GM19455 (cell line): Measurements from ENCODE around the gene SLPI.

Experiments used
- ATAC-seq: cut with Tn5 transposase; IDR thresholded peaks from one replicate; pipeline ENCODE4 v1.9.1; 2021; ENCODE audit not compliant: unreplicated experiment

SLPI gene, protein sequence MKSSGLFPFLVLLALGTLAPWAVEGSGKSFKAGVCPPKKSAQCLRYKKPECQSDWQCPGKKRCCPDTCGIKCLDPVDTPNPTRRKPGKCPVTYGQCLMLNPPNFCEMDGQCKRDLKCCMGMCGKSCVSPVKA

DNA sequence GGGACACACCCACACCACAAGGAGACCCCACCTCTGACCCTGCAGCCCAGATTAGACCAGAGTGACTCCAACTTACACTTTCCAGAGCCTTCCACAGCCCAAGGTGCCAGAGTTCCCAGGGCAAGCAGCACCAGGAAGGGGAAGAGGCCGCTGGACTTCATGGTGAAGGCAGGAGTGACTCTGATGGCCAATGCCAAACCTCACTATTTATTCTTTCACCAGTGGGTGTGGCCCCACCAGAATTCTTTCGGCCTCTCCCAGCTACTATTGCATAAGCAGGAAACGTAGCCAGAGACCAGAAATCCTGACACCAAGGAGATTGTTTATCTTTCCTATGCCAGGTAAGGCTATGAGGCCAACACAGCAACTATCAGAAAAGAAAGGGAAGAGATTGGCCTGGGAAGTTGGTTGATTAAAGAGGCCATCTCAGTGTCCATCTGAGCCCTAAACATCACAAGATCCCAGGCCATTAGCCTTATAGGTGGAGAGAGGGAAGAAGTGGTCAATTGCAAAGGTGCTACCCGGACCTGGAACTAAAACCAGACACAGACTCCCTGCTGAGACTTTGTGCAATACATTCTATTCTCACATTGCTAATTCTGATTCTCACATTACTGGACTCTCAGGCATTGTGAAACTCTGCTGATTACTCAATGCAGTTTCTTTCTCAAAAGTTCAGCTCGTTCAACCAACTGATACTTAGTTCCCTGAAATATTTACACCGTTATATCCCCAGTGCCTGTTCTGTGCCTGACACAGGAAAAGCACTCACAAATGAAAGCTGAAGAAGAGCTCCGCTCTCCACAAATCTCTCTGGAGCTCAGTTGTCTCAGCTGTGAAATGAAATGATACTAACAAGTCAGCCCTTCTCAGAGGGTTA, at the start of gene SLPI:
Gene SLPI (minus strand): TSS at position 182 of the 880 bp plus-strand sequence. CDS start 21 bp downstream, at position 161.
- no peak for ATAC-seq

GRCh38 chr20:45303586-45304463, 49.5 kb upstream of the SLPI start:
- ATAC-seq: no peak

DNA sequence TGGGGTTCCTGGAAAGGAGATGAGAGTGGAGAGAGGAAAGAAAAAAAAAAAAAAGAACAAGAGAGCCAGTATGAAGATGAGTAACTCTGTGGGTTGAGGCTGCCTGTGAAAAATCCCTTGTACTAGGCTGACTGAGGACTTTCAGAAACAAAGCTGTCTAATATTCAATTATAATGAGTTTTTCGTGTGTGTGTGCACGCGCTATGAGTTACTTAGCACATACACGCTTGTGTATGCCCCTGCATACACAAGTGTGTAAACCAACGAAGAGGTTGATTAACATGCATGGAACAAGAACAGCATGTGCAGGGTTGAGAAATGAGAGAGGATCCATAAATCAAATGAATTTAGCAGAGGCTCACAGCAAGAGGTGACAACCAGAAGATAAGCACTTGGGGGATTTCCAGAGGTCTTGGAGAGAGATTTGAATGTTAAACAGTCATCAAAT, 47.5 kb upstream of the SLPI start:
- no peak for ATAC-seq

DNA sequence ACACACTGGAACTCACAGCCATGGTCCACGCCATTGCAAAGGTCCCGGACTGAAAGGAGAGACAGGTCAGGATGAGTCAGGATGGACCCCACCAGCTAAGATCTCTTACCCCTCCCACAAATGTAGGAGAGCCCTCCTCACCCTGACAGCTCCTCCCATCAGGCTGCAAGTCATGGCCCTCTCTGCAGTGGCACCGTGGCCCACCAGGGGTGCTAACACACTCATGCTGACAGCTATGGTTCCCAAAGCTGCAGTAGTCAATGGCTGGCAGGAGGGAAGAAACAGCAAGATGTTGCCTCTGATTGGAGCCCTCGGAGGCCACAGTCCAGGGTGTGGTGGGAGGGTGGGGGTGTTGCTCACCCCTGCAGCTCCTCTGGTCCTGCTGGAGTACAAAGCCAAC, 46.6 kb upstream of the SLPI start:
- ATAC-seq: no peak

DNA sequence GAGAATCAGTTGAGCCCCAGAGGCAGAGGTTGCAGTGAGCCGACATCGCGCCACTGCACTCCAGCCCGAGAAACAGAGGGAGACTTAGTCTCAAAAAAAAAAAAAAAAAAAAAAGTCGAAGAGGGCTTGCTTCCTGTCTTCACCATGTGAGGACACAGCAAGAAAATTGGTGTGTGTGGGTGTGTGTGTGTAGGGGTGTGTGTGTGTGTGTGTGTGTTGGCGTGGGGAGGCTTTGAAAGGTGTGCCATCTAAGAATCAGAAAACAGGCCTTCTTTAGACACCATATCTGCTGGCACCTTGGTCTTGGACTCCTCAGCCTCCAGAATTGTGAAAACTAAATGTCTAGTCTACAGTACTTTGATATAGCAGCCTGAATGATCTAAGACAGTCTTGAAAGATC, 45.4 kb upstream of the SLPI start:
- no peak for ATAC-seq

DNA sequence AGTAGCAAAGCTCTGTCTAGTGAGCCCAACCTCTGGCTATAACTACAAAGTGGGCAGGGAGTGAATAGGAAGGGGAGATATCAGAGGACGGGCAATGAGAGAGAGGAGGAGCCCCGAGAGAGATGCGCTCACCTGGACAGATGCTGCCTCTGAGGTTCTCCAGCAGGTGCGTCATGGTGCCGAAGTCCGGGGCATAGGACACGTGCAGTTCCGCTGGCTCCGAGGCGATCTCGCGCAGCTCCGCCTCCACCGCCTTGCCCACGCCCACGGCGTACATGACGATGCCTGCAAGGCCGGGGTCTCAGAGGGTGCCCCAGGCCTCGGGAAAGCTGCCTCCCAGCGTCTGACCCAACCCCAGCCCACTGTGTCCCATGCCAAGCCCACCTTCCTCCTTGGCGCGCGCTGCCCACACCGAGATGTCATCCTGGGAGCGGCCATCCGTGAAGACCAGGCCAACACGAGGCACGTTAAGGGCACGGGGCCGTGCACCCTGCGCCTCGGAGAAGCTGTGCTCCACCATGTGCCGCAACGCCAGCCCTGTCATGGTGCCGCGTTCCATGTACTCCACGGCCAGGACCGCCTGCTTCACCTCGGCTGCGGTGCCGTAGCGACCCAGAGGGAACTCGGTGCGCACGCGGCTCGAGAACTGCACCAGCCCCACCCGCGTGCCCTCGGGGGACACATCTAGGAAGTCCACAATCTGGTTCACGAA, 43.6 kb upstream of the SLPI start:
- ATAC-seq: no peak

DNA sequence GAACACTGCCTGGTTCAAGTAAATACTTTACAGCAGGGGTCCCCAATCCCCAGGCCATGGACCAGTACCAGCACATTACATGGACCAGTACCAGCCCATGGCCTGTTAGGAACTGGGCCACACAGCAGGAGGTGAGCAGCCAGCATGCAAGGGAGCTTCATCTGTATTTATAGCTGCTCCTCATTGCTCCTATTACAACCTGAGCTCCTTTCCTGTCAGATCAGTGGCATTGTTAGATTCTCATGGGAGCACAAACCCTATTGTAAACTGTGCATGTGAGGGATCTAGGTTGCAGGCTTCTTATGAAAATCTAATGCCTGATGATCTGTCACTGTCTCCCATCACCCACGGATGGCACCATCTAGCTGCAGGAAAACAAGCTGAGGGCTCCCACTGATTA, 40.3 kb upstream of the SLPI start:
- ATAC-seq: no peak

GRCh38 chr20:45294003-45294368, 39.6 kb upstream of the SLPI start:
- ATAC-seq: no peak

DNA sequence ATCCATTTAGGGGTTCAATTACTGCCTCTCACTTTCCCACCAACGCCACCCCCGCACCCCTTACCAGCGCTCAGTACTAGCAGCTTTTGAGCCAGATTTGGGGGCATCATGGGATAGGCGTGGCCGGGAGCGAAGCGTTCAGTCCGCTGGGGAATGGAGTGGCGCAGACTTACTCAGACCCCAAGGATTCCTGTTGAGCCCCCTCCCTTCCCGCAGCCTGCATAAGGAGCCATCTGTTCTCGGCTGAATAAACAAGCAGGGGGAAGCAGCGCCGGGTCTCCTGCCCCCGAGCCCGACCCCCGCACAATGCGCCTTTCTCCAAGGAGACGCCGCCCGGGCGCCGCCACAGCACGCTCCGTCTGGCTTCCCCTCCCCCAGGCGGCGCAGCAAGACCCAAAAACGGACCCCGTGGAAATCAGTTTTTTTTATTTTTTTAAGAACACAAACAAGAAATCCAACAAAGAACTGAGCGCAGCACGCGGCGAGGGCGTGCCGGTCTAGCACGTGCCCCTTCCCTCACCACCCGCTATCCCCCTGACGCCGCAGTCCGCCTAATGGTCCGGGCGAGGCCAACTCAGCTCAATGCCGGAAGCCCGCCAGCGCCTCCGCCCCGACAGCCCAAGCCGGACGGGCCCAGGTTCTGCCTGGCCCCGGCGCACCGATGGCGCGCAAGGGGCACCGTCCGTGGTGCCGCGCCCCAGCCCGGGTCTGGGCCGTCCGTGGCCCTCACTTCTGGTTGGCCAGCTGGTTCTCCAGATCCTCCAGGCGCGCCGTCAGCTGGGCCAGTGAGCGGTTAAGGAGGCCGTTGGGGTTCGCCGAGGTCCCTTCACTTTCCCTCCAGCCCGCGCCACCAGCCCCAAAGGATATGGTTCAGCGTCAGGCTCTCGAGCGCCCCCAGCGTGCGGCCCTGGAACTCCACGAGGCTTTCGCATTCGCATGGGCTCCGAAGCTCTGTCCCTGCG, 39.0 kb upstream of the SLPI start:
- ATAC-seq: no peak

DNA sequence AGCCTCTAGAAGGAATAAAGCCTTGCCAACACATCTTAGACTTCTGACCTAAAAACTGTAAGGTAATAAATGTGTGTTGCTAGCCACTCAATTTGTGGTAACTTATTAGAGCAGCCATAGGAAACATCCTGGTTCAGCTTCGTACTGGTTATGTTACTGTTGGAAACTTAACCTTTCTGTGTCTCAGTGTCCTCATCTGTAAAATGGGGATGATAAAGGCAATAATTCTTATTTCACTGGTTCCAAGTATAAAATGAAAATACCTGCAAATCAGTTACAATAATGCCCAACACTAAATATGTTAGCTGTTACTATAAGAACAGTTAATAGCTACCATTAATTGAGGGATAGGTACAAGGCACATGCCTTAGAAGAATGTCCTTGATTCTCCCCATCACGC, 38.0 kb upstream of the SLPI start:
- no peak for ATAC-seq

DNA sequence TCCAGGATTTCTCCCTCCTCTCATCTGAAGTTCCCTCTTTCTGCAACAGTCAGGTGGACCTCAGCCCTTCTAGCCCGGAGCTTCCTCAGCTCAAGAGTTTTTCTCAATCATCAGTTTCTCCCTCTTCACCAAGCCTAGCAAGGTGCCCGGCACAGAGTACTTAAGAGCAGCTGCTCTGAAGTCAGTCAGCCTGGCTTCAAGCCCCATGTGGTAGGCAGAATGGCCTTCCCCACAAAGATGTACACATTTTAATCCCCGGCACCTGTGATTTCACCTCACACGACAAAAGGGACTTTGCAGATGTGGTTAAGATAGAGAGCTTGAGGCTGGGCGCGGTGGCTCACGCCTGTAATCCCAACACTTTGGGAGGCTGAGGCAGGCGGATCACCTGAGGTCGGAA, 37.2 kb upstream of the SLPI start:
- ATAC-seq: no peak

GRCh38 chr20:45290677-45291355, 36.5 kb upstream of the SLPI start:
- ATAC-seq: no peak

GRCh38 chr20:45289942-45290676, 35.7 kb upstream of the SLPI start:
- no peak for ATAC-seq

DNA sequence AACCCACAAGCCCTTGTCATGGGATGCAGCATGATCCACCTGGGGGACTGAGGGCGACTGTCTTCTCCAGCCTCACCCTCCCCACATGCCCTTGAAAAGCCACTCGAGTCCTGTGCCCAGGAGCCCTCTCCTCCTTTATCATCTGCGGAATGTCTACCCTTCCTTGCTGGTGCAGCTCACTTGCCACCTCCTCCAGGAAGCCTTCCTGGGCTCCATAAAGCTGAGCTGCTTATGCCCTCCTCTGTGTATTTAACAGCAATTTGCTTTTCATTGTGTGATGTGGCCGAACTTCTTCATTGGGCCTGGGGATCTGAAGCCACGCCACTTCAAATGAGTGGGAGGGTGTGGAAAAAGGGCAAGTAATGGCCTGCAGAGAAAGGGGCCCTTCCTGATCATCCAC, 34.5 kb upstream of the SLPI start:
- no peak for ATAC-seq

DNA sequence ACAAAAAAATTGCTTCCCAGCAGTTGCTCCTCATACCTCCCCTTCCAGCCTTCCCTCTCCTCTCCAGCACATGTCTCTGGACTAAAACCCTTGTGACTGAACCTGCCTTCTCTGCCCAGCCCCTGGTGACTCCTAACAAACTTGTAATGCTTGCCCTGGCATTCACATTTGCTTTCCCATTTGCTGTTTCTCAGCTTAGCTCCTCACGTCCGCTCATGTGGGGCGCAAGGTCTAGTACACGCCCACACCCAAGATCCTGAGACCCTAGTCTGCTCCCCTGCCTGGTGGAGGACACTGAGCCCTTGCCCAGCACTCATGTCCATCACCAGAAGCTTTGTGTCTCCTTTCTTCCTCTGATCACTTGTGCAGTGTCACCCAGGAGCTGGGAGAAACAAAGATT, 34.0 kb upstream of the SLPI start:
- ATAC-seq: no peak

DNA sequence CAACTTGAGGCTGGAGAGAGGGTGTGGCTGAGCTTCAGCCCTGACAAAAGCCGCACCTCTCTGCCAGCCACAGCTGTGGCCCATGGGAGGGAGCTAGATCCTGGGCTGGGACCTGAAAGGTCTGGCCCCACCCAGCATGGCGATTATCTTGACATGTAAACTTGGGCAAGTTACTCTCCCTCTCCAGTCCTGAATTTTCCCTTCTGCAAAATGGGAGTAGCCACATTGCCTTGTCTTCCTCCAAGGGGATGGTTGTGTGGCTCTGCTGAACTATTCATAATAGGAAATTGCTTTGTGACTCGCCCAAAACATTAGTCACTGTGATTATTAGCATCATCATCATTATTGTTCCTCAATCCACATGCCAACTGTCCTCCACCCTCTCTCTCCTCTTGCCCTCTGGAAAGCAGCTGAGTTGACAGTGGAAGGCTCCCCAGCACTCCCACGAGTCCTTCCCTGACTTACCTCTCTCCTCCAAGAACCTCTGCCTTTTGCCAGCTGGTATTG, 29.2 kb upstream of the SLPI start:
- ATAC-seq: no peak

DNA sequence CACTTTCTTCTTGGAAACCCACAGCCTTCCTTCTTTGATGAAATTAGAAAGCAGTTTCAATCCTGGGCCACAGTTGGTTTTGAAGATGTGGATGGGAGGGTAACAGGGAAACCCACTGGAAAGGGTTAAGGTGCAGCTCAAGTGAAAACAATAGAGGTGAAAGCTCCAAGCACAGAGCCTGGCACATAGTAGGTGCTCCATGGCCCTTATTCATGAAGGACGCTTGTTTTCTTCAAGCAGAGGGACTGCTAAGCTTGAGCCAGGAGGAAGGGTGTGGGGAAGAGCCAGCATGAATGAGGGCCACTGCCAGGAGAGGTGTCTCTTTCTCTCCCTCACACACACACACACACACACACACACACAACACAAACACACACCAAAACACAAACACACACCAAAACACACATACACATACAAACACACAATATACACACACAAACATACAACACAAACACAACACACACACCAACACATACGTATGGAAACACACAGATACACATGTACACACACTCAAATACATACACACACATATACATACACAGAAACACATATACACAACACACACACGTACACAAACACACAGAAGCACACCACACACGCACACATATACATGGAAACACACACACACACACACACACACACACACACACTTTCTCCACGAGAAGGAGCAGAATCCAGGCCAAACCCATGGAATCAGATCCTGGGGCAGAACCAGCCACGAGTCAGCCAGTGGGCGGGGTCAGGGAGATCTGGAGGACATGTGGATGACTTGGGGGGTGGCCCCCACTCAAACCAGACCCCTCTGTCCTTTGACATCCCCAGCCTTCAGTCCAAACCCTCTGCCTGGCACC, 28.6 kb upstream of the SLPI start:
- ATAC-seq: no peak

GRCh38 chr20:45279992-45280391, 25.6 kb upstream of the SLPI start:
- no peak for ATAC-seq
